NCI-H226 (cell line): ENCODE measurements around the gene BCL3.

Experiments used
- DNase-seq: peaks from one replicate; pipeline ENCODE4 v3.0.0-alpha.2; 2015

Gene BCL3

GRCh38 chr19:44742330-44743061, 6.0 kb upstream of the BCL3 start:
- DNase-seq = peak; percentile 73

- peak; percentile 27 for DNase-seq
These were observed 3.6 kb upstream of the BCL3 start for GRCh38 chr19:44744871-44745332.

DNA sequence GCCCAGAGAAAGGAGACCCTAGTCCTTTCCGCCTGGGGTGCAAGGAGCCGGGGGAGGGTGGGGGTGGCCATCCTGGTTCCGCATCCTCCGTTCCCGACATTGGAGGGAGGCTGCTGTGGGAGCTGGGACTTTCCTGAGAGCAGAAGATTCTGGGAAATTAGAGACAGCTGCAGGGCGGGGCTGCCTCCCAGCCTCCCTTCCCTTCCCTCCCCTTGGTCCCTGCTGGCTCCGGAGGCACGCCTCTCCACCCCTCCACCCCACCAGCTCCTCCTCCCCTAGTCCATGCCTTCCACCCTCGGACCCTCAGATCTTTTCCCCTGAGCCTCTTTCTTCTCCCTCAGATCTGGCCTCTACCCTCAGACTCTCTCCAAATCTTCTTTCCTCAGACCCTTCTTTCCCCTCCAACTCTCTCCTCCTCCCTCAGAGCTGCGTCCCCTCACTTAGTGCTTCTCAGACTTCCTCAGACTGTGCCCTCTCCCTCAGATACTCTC, 3.1 kb upstream of the BCL3 start:
- DNase-seq = peak; percentile 89

DNA sequence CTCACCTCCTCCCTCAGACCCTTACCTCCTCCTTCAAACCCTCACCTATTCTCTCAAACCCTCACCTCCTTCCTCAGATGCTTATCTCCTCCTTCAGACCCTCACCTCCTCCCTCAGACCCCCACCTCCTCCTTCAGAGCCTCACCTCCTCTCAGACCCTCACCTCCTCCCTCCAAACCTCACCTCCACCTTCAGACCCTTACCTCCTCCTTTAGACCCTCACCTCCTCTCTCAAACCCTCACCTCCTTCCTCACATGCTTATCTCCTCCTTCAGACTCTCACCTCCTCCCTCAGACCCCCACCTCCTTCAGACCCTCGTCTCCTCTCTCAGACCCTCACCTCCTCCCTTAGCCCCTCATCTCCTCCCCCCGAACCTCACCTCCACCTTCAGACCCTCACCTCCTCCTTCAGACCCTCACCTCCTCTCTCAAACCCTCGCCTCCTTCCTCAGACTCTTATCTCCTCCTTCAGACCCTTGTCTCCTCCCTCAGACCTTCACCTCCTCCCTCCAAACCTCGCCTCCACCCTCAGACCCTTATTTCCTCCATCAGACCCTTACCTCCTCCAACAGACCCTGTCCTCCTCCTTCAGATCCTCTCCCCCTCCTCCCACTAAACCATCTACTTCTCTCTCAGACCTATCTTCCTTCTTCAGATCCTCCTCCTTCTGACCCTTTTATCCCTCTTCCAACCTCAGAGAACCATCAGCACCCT, 2.5 kb upstream of the BCL3 start:
- no peak for DNase-seq

DNA sequence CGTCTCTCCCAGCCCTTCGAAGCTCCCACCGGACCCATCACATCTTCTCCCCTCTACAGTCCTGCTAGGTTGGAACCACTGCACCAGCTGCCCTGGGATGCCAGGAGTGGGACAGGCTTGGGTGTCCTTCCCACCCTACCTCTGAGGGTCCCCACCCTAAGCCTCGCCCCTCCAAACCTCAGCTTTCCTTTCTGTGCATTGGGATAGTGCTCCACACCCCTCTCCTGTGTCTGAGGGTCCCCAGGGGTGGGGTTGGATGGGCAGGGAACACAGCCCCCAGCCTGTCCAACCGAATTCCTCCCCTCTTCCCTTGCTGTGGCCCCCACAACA, 1.9 kb upstream of the BCL3 start:
- no peak for DNase-seq

DNA sequence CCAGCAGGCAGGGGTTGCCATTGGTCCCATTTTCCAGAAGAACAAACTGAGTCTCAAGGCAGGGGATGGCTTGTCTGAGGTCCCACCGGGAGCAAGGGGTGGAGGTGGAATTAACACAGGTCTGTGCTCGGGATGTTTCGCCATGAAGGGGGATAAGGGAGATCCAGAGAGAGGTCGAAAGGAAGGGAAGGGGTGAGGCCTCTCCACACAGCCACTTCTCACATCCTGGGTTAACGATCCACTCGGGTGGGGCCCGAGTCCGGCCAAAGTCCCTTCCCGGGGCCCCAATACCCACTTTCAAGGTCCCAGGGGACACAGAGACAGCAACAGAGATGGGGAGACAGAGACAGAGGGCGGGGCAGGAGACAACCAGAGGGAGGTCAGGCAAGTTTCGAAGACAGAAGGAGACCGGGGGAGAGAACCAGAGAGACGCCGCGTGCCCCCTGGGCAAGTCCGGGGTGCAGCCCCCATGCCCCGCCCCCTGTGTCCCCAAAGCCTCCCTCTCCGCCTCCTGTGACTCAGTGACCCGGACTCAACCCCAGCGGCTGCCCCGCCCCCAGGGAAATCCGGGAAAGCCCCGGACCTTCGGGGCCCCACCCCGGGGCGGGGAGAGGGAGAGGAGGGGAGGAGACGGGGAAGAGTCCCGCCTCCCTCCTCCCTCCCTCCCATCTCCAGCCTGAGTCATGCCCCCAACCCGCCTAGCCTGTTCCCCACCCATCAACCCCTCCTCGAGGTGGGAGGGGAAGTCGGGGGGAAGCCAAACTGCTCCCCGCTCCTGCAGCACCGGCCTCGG, 1.4 kb upstream of the BCL3 start:
- DNase-seq = peak; percentile 92

- peak; percentile 81 for DNase-seq
These were observed 626 bp upstream of the BCL3 start for GRCh38 chr19:44747739-44748425.

DNA sequence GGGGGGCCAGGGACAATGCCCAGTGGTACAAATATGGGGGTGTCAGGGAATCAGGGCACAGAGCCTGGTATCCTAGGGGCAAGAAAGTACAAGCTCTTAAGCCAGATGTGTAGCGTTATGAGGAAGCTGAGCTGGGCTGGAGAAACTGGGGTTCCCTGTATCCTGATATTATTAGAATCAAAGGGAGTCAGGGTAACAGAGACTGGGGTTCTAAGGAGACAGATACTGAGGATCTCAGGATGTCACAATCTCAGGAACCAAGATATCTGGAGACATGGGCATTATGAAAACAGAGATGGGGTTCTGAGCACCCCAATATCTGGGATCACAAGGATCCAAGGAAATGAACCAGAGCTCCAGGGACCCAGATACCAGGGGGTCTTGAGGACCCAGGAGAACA, 784 bp downstream of the BCL3 start:
- DNase-seq = no peak

GRCh38 chr19:44749994-44750393, 1.5 kb downstream of the BCL3 start:
- DNase-seq = no peak

DNA sequence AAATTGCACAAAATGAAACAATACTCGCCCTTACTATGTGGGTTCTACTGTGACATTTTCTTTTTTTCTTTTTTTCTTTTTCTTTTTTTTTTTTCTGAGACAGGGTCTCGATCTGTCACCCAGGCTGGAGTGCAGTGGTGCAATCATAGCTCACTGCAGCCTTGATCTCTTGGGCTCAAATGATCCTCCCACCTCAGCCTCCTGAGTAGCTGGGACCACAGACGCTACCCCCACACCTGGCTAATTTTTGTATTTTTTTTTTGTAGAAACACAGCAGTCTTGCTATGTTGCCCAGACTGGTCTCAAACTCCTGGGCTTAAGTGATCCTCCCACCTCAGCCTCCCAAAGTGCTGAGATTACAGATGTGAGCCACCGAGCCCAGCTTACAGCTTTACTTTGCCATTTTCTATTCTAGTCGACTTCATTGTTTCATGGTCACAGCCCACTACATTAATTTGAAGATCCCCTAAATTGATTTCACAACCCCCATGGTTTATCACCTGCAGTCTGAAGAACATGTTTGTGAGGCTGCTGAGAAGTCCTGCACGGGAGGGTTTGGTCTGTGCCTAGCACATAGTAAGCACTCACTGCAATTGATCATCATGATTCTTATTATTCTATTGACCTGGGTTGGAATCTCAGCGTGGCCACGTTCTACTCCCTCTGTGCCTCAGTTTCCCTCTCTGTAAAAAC, 3.8 kb downstream of the BCL3 start:
- DNase-seq = no peak

DNA sequence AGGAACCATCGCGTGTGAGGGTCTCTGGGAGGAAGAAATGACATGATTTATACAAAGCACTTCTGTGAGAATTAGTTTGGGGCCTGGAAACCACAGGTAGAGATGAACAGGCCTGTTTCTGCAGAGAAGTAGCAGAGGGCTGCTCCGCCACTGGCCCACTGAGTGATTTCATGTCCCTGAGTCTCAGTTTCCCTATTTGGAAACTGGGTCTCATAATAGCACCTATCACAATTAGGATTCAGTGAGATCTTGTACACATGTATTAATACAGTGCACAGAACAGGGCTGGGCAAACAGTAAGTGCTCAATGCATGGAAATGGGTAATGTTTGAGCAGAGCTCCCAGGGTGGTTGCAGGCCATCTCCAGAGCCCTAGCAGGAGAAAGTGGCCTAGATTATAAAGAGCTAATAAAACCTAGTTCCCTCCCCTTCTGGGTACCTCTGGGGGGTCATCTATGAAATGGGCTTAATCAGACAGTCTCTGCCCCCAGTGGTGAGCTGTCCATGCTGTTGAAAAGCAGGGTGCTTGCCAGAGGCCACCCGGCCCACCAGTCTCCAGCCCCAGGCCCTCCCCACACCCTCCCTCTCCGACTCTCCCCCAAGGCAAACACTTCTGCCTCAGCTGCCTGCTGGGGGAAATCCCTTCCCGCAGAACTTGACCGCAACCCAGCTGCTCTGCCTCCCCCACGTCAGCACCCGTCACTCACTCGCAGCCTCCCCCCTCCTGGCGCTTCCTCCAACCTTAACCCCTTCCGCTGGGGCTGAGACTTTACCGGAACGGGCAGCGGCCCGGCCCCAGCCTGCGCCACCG, 4.5 kb downstream of the BCL3 start:
- DNase-seq = peak; percentile 98

GRCh38 chr19:44753626-44753931, 5.1 kb downstream of the BCL3 start:
- no peak for DNase-seq

- peak; percentile 83 for DNase-seq
These were observed 5.6 kb downstream of the BCL3 start for GRCh38 chr19:44753932-44754749.

DNA sequence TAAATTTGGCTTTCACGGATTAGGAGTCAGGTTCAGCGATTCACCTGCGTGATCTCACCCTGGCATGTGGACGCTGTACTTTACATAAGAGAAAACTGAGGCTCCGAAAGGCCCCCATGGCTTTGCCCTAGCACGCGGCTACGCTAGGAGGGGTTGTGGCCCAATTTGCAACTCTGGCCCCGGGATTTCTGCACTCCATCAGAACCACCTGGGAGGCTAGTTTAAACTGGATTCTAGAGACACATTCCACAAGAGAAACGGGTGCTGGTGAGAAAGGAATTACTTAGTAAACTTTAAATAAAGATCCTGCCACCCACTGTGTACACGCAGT, 6.2 kb downstream of the BCL3 start:
- DNase-seq = no peak

DNA sequence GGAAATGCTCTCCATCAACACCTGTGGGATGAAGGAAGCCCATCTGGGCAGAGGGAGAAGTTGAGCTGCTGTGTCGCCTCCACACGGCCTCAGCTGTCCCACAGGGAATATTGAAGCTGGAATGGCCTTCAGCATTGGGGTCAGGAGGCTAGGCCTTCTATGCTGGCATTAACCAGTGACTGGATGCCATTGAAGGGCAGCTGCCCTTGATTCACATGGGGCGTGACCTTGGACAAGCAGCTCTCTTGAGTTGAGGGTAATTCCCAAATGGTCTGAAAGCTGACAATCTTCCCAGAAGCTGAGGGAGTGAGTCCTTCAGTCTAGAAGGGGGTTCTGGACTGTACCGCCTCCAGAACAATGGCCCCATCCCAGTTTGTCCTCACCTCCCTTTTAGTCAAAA, 6.7 kb downstream of the BCL3 start:
- DNase-seq = no peak

GRCh38 chr19:44756089-44756562, 7.6 kb downstream of the BCL3 start:
- no peak for DNase-seq

- no peak for DNase-seq
These were observed 8.7 kb downstream of the BCL3 start for GRCh38 chr19:44757057-44757734.

GRCh38 chr19:44757735-44758505, 9.4 kb downstream of the BCL3 start:
- DNase-seq = no peak

- DNase-seq = no peak
These were observed 10.1 kb downstream of the BCL3 start for GRCh38 chr19:44758596-44758995.
